Stimulated activated CD8-positive, alpha-beta memory T cell treated with anti-CD3 and anti-CD28 coated beads, Interleukin-15, amount 100 ng/mL, for 1 hour (primary cell): ENCODE measurements around the gene TMEM242.

Experiments used
- DNase-seq: peaks from one replicate; pipeline ENCODE4 v3.0.0-alpha.2; 2020; ENCODE audit warnings: low read depth

TMEM242 gene

GRCh38 chr6:157248264-157248663 lies 75.1 kb downstream of the TMEM242 start:
- no peak for DNase-seq

GRCh38 chr6:157246771-157247484 lies 76.4 kb downstream of the TMEM242 start:
- no peak for DNase-seq

- no peak for DNase-seq
Observed at GRCh38 chr6:157246048-157246630, 77.2 kb downstream of the TMEM242 start.

- no peak for DNase-seq
Observed at GRCh38 chr6:157245436-157245835, 77.9 kb downstream of the TMEM242 start.

GRCh38 chr6:157244780-157245179 lies 78.5 kb downstream of the TMEM242 start:
- DNase-seq = no peak

- no peak for DNase-seq
Observed at GRCh38 chr6:157244175-157244574, 79.1 kb downstream of the TMEM242 start.

GRCh38 chr6:157242791-157243190 lies 80.5 kb downstream of the TMEM242 start:
- no peak for DNase-seq

GRCh38 chr6:157240960-157241311 lies 82.4 kb downstream of the TMEM242 start:
- DNase-seq = no peak

- no peak for DNase-seq
Observed at GRCh38 chr6:157240059-157240959, 83.0 kb downstream of the TMEM242 start.

GRCh38 chr6:157239671-157240058 lies 83.7 kb downstream of the TMEM242 start:
- DNase-seq = no peak
